Measurements from ENCODE around the gene GID8. TPM values are rescaled to one million over a fixed set of nuclear protein-coding genes. Genes with fewer than 3 reads are reported as not detected.
A peak's percentile ranks its signal among the peaks of the same experiment; 100 is the strongest.

GID8 gene
- total and polyA plus RNA-seq, 2 of the 4 experiments (the other 2 are of a cell fraction) = 21.5 to 33.9 TPM

DNA sequence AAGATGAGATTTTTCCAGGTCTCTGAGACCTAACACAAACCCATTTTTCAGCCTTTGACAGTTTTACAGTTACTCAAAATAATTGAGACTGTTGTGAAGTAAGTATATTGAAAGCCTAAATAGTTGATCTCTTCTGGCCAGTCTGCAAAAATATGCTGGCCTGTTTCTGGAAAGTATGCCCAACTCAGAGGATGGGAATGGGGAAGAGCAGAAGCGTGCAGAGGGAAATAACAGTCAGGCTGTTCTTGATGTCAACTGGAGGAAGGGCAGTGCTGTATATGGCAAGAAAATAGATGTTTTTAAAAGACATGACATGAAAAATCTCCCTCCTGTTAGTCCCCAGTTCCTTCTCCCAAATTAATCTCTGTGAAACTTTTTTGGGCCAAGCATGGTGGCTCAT, 3.8 kb downstream of the GID8 start:
- H2BK5ac ChIP-seq (ENCODE audit: low read depth, low read length, poor library complexity, severe bottlenecking) = peak overlapping the region; percentile 63
- no peak overlapping the region for H2BK20ac ChIP-seq (ENCODE audit: low read depth, low read length)
- H2AK9ac ChIP-seq (replicated peaks; ENCODE audit: low read depth, low read length, poor library complexity) = no peak overlapping the region
- H4K5ac ChIP-seq (ENCODE audit: low read depth, low read length) = no peak overlapping the region; the same call in 1 of the 2 replicates
- peaks cover 16 to 76% of the 10 kb centered on the region in 2 experiments for H3K79me1 ChIP-seq (ENCODE audit: low read depth in 1 of 2, low read length in 2 of 2)
- no peaks in the 10 kb centered on the region for H3K27me3 ChIP-seq (ENCODE audit: control insufficient read depth, insufficient read depth, low read length)
- H3K23ac ChIP-seq (ENCODE audit: low read depth, low read length) = no peak overlapping the region
- H2BK120ac ChIP-seq (ENCODE audit: low read depth, low read length) = no peak overlapping the region
- peak overlapping the region; percentile 5; the same call in 1 of the 2 replicates for H3K27ac ChIP-seq (ENCODE audit: insufficient read depth, low read length)
- H3K4ac ChIP-seq (ENCODE audit: low read depth, low read length) = no peak overlapping the region
- H3K56ac ChIP-seq (ENCODE audit: extremely low read depth, insufficient read depth, low read length) = no peak overlapping the region
- H2AK5ac ChIP-seq (ENCODE audit: low read depth, low read length) = no peak overlapping the region
- BruUV-seq (replicated peaks) = no TSS peak
- H4K91ac ChIP-seq (ENCODE audit: insufficient read depth, low read depth, low read length) = no peak overlapping the region
- dilution Hi-C loops (cut with HindIII; ENCODE audit: low sequenced_read_pairs, unreplicated experiment) (no loop called here), intact Hi-C loops (cut with micrococcal nuclease) (no loop called here), in situ Hi-C loops (cut with MboI; ENCODE audit: low sequenced_read_pairs) (no loop called here)
- peaks cover 9% of the 10 kb centered on the region; the same call in 1 of the 2 replicates for H3K9me1 ChIP-seq (ENCODE audit: insufficient read depth, low read length)
- ATAC-seq (ENCODE audit: low read depth) (no peak), DNase-seq (peak; percentile 51)
- peaks cover 8% of the 10 kb centered on the region for H3K4me1 ChIP-seq (ENCODE audit: control insufficient read depth, insufficient read depth, low read length)
- no peak overlapping the region for H2BK15ac ChIP-seq (ENCODE audit: low read depth, low read length)
- no peaks in the 10 kb centered on the region for H3K9me3 ChIP-seq (ENCODE audit: control insufficient read depth, insufficient read depth, low read length)
- no peak overlapping the region for H3K14ac ChIP-seq (replicated peaks; ENCODE audit: low read depth, low read length)
- CTCF ChIA-PET = no interaction called here
- POLR2A ChIA-PET (ENCODE audit: unreplicated experiment) = no interaction called here
- no peak overlapping the region for H3K4me3 ChIP-seq (ENCODE audit: insufficient read depth, low read depth, low read length)
- no CpG with 5 or more reads among the region's 1 CpG for WGBS, 2 experiments (ENCODE audit: extremely low coverage in 2 of 2, insufficient read length in 1 of 2)
- no peak overlapping the region; the same call in 1 of the 2 replicates for H3K18ac ChIP-seq (ENCODE audit: low read depth, low read length)
- H3K36me3 ChIP-seq (ENCODE audit: control insufficient read depth, insufficient read depth, low read length) = peaks cover 38% of the 10 kb centered on the region
- no peak overlapping the region for H3K9ac ChIP-seq (ENCODE audit: low read depth, low read length)
- TF ChIP-seq RAD21 (IDR thresholded peaks at IDR 0.05; ENCODE audit: low read length) (no peak), CHD1 (IDR thresholded peaks at IDR 0.05; ENCODE audit: low read depth, low read length) (no peak), POLR2A (IDR thresholded peaks at IDR 0.05; ENCODE audit: low read depth, low read length) (no peak), BHLHE40 (IDR thresholded peaks at IDR 0.05; ENCODE audit: low read depth, low read length) (no peak)
- TF ChIP-seq, protein P1, sequence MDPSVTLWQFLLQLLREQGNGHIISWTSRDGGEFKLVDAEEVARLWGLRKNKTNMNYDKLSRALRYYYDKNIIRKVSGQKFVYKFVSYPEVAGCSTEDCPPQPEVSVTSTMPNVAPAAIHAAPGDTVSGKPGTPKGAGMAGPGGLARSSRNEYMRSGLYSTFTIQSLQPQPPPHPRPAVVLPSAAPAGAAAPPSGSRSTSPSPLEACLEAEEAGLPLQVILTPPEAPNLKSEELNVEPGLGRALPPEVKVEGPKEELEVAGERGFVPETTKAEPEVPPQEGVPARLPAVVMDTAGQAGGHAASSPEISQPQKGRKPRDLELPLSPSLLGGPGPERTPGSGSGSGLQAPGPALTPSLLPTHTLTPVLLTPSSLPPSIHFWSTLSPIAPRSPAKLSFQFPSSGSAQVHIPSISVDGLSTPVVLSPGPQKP (IDR thresholded peaks at IDR 0.05; ENCODE audit: borderline replicate concordance, low read depth, low read length) = no peak
- TF ChIP-seq, protein P2, sequence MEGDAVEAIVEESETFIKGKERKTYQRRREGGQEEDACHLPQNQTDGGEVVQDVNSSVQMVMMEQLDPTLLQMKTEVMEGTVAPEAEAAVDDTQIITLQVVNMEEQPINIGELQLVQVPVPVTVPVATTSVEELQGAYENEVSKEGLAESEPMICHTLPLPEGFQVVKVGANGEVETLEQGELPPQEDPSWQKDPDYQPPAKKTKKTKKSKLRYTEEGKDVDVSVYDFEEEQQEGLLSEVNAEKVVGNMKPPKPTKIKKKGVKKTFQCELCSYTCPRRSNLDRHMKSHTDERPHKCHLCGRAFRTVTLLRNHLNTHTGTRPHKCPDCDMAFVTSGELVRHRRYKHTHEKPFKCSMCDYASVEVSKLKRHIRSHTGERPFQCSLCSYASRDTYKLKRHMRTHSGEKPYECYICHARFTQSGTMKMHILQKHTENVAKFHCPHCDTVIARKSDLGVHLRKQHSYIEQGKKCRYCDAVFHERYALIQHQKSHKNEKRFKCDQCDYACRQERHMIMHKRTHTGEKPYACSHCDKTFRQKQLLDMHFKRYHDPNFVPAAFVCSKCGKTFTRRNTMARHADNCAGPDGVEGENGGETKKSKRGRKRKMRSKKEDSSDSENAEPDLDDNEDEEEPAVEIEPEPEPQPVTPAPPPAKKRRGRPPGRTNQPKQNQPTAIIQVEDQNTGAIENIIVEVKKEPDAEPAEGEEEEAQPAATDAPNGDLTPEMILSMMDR (conservative IDR thresholded peaks at IDR 0.05; ENCODE audit: low read depth, low read length) = no peak
- TF ChIP-seq, protein P3, sequence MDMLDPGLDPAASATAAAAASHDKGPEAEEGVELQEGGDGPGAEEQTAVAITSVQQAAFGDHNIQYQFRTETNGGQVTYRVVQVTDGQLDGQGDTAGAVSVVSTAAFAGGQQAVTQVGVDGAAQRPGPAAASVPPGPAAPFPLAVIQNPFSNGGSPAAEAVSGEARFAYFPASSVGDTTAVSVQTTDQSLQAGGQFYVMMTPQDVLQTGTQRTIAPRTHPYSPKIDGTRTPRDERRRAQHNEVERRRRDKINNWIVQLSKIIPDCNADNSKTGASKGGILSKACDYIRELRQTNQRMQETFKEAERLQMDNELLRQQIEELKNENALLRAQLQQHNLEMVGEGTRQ (IDR thresholded peaks at IDR 0.05; ENCODE audit: low read depth, low read length) = no peak
- no peak overlapping the region for H2AFZ ChIP-seq (replicated peaks; ENCODE audit: low read length, poor library complexity)
- H4K8ac ChIP-seq (ENCODE audit: low read depth in 2 of 2, low read length in 2 of 2) = no peak overlapping the region
- H3K4me2 ChIP-seq (ENCODE audit: low read depth, low read length) = peak overlapping the region; percentile 55; the same call in 1 of the 2 replicates
- H4K20me1 ChIP-seq (ENCODE audit: insufficient read depth, low read length) = peaks cover 54% of the 10 kb centered on the region

All from IMR-90 (cell line).